Measurements from ENCODE around the gene SENP2.

SENP2 gene

GRCh38 chr3:185656321-185656840 is 70.3 kb downstream of the SENP2 start:
- H3K27ac ChIP-seq, result peak overlapping the region; percentile 97
- TF ChIP-seq, protein P1, sequence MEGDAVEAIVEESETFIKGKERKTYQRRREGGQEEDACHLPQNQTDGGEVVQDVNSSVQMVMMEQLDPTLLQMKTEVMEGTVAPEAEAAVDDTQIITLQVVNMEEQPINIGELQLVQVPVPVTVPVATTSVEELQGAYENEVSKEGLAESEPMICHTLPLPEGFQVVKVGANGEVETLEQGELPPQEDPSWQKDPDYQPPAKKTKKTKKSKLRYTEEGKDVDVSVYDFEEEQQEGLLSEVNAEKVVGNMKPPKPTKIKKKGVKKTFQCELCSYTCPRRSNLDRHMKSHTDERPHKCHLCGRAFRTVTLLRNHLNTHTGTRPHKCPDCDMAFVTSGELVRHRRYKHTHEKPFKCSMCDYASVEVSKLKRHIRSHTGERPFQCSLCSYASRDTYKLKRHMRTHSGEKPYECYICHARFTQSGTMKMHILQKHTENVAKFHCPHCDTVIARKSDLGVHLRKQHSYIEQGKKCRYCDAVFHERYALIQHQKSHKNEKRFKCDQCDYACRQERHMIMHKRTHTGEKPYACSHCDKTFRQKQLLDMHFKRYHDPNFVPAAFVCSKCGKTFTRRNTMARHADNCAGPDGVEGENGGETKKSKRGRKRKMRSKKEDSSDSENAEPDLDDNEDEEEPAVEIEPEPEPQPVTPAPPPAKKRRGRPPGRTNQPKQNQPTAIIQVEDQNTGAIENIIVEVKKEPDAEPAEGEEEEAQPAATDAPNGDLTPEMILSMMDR (conservative IDR thresholded peaks at IDR 0.05; ENCODE audit: low read depth), result no peak
- ChIA-PET CTCF (interaction anchor here (0.8 to 1.6 kb wide), 2 partner anchors 112 to 250 kb away, joined by 4 to 8 read pairs; no protein-coding TSS in a partner anchor), POLR2A (ENCODE audit: low non-redundant PET) (no interaction called here)
- peak; percentile 87 for DNase-seq (ENCODE audit: low spot score)

DNA sequence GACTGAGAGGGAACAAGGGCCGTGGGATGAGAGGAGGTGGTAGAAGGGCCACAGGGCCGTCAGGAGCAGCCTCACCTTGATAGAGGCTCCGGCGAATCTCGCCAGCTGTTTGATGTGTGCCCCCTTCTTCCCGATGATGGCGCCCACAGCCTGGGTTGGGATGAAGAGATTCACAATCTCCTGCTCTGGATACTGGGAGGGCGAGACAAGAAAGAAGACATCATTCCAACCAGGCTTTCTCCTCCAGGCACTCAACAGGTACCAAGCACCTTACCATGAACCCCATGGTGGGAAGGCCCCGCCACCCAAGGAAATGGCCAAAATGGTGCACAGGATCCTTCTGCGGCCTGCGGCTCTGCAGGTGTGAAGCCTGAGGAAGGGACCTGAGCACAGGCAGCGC is 71.1 kb downstream of the SENP2 start:
- ChIA-PET POLR2A (ENCODE audit: low non-redundant PET) (no interaction called here), CTCF (interaction anchor here (0.7 to 0.8 kb wide), 2 partner anchors 42 to 250 kb away, joined by 3 to 4 read pairs; no protein-coding TSS in a partner anchor)
- peak overlapping the region; percentile 97 for H3K27ac ChIP-seq
- TF ChIP-seq, protein P1 (conservative IDR thresholded peaks at IDR 0.05; ENCODE audit: low read depth), result no peak
- DNase-seq (ENCODE audit: low spot score), result no peak

GRCh38 chr3:185657691-185658503 is 71.8 kb downstream of the SENP2 start:
- peak overlapping the region; percentile 97 for H3K27ac ChIP-seq
- POLR2A ChIA-PET (ENCODE audit: low non-redundant PET), result no interaction called here
- CTCF ChIA-PET, result interaction anchor here (0.7 to 1.2 kb wide), 3 partner anchors 11 to 110 kb away, joined by 3 to 4 read pairs (median 3); no protein-coding TSS in a partner anchor
- no peak for DNase-seq (ENCODE audit: low spot score)
- TF ChIP-seq, protein P1 (conservative IDR thresholded peaks at IDR 0.05; ENCODE audit: low read depth), result no peak

DNA sequence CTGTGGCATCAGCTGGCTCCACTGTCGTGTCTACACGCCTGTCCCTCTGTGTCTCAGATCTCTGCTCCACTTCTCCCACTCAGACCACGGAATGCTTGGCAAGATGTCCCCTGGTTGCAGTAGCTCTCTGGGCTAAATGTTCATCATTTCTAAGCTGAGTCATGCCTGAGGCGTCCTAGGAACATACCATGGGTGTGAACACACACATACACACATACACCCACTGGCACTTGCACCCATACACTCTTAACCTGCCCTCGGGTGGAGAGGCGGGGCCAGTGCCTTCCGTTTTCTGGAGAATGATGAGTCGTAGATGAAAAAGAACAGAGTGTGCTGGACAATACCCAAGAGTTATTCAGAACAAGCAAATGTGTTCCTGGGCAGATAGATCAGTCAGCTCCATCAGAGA is 72.4 kb downstream of the SENP2 start:
- ChIA-PET POLR2A (ENCODE audit: low non-redundant PET) (no interaction called here), CTCF (interaction anchor here (0.7 to 1.2 kb wide), 3 partner anchors 10 to 297 kb away, joined by 3 to 4 read pairs (median 3); no protein-coding TSS in a partner anchor)
- TF ChIP-seq, protein P1 (conservative IDR thresholded peaks at IDR 0.05; ENCODE audit: low read depth), result no peak
- peak overlapping the region; percentile 97 for H3K27ac ChIP-seq
- DNase-seq (ENCODE audit: low spot score), result peak; percentile 92

GRCh38 chr3:185658943-185659342 is 72.8 kb downstream of the SENP2 start:
- H3K27ac ChIP-seq, result peak overlapping the region; percentile 97
- ChIA-PET CTCF (interaction anchor here (0.6 to 1.2 kb wide), 5 partner anchors 10 to 1774 kb away, joined by 3 to 4 read pairs (median 3); no protein-coding TSS in a partner anchor), POLR2A (ENCODE audit: low non-redundant PET) (no interaction called here)
- DNase-seq (ENCODE audit: low spot score), result no peak
- TF ChIP-seq, protein P1 (conservative IDR thresholded peaks at IDR 0.05; ENCODE audit: low read depth), result no peak
